Kidney tubule cell (primary cell): ENCODE data around the gene CNTN2.
A peak's percentile ranks its signal among the peaks of the same experiment; 100 is the strongest.

Source experiments
- DNase-seq: peaks from one replicate; pipeline ENCODE4 v3.0.0-alpha.2; 2018; ENCODE audit warnings: low spot score

Gene CNTN2, protein sequence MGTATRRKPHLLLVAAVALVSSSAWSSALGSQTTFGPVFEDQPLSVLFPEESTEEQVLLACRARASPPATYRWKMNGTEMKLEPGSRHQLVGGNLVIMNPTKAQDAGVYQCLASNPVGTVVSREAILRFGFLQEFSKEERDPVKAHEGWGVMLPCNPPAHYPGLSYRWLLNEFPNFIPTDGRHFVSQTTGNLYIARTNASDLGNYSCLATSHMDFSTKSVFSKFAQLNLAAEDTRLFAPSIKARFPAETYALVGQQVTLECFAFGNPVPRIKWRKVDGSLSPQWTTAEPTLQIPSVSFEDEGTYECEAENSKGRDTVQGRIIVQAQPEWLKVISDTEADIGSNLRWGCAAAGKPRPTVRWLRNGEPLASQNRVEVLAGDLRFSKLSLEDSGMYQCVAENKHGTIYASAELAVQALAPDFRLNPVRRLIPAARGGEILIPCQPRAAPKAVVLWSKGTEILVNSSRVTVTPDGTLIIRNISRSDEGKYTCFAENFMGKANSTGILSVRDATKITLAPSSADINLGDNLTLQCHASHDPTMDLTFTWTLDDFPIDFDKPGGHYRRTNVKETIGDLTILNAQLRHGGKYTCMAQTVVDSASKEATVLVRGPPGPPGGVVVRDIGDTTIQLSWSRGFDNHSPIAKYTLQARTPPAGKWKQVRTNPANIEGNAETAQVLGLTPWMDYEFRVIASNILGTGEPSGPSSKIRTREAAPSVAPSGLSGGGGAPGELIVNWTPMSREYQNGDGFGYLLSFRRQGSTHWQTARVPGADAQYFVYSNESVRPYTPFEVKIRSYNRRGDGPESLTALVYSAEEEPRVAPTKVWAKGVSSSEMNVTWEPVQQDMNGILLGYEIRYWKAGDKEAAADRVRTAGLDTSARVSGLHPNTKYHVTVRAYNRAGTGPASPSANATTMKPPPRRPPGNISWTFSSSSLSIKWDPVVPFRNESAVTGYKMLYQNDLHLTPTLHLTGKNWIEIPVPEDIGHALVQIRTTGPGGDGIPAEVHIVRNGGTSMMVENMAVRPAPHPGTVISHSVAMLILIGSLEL

DNA sequence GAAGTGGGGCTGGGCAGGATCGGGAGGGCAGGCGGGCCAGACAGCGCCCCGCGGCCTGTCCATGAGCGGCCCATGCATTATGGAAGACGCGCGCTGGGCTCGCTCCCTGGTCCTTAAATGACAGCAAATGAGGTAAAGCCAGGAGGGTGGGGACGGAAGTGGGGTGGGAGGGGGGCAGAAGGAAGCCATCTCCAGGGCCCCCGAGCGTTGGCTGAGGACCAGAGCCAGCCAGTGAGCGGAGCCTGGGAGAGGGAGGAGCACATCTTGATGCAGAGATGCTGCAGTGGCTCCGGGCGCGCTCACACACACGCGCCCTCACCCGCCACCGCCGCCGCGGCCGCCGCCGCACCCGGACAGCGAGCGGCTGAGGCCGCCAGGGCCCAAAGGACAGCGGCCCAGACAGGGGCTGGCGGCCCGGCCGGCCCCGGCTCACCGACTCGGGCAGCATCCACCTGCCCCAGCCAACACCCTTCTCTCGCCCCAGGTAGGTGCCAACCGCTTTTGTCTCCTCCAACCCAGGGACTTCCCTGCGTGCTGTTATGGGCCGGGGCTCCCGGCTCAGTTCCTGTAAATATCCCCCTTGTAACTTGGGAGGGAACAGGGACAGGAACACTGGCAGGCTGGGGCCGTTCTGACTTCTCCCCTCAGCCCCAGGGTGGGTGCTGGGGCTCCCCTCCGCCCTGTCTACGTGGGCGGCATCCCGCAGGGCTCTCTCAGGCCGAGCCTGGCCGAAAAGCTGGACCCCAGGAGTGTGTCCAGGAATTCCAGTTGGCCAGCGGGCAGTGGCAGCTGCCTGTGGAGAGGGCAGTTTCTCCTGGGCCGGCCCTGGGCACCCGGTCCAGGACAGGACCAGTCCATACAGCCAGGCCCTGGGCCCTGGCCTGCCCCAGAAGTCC lies at the start of gene CNTN2:
Gene CNTN2, plus strand, starts transcription at position 302 of the 896 bp plus-strand sequence. CDS start 9,974 bp downstream, outside the sequence.
- no peak for DNase-seq

DNA sequence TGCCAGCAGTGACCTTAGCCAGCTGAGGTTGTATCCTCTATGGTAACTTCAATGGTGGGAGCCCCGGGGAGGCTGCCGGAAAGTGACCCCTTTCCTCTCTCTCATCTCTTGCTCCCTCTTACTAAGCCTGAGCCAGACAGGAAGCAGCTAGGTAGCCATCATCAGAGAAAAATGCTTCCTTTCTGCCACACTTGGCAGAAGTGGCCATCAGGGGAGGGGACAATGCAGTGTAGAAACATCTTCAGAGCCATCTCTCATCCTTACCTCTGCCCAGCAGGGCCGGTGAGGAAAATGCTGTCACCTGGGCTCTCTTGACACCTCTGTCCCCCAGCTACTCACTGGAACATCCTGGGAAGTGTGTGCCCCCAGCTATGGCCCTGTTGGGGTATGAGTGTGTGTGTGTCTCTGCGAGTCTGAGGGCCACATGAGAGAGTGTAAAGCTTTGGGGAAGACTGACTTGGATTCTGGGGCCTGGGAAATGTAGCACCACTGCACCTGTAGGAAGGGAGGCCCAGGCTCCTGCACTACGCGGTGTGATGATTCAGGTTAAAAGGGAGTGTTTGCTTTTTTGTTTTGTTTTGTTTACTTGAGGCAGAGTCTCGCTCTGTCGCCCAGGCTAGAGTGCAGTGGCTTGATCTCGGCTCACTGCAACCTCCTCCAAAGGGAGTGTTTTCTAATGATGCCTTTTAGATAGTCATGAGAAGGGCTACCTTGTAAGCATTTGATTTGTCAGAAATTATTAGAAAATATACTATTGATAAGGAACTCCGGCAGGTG lies 48.7 kb upstream of the CNTN2 start:
- DNase-seq = peak; percentile 4

DNA sequence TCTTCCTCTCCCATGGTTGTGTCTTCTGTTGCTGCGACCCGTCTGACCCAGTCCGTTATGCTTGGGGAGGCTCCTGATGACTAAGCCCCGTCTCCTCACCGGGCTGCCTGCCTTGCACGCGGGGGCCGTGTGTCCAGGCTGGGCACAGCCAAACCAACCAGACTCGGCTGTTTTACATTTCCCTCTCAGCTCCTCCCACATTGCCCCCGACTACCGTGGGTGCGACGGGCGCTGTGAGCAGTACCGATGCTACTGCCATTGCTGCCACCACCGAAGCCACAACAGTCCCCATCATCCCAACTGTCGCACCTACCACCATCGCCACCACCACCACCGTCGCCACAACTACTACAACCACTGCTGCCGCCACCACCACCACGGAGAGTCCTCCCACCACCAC lies 46.0 kb upstream of the CNTN2 start:
- peak; percentile 13 for DNase-seq

DNA sequence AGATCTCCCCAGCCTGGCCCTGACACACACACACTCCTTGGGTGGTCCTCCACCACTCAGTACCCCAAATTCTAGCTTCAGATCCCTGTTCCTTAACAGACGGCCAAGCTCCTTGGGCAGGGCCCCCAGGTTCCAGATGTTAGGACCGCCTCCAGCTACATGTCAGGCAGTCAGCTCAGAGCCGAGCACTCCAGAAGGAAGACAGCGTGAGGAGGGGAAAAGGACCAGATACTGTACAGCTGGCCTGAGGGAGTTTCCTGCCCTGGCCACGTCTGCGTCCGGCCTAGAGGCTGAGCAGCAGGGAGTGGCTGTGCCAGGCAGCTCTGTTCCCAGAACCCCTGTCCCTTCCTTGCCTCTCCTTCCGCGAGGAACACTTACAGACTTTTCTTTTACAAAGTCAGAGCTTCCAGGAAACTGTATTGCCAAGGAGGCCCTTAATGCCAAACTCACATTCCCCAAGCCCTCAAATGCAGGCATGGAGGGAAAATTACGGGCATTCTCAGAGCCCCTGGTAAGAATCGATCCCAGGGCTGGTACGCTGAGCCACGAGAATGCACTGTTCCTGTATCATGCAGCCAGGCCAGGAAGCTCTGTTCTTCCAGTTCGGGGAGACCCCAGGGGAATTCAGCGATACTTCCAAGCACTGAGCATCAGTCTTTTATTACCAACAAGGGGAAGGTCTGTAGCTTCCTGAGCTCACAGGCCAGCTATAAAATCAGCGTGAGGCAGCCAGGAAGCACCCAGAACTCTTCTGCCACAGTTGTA lies 45.2 kb upstream of the CNTN2 start:
- DNase-seq = no peak

DNA sequence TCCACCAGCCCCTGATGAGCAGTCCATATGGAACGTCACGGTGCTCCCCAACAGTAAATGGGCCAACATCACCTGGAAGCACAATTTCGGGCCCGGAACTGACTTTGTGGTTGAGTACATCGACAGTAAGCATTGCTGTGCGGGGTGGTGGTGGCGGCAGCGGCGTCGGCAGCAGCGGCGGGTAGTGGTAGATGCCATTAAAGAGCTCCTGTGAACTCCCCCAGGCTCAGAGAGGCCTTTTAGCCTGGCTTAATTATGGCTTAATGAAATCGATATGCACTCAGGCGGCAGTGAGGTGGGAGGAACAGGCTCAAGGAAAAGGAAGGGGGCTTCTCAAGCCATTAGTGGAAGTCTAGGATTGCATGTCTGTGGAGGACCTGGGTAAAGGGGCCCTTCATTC lies 41.9 kb upstream of the CNTN2 start:
- no peak for DNase-seq

DNA sequence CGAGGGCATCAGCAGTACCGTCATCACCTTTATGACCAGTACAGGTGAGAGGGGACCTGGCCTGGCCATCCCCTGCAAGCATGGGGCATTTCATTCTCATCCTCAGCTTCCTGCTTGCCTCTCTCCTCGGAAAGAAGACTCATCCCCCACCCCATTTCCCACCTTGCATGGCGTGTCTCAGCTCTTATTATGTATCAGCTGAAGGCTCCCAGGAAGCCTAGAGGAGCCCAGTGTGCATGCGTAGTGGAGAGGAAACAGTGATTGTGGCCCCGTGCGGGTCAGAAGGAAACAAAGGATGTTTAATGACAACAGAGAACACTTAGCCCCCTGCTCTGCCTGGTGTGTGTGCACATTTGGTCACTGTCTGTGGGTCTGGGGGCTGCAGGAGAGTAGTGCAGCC lies 40.3 kb upstream of the CNTN2 start:
- no peak for DNase-seq

DNA sequence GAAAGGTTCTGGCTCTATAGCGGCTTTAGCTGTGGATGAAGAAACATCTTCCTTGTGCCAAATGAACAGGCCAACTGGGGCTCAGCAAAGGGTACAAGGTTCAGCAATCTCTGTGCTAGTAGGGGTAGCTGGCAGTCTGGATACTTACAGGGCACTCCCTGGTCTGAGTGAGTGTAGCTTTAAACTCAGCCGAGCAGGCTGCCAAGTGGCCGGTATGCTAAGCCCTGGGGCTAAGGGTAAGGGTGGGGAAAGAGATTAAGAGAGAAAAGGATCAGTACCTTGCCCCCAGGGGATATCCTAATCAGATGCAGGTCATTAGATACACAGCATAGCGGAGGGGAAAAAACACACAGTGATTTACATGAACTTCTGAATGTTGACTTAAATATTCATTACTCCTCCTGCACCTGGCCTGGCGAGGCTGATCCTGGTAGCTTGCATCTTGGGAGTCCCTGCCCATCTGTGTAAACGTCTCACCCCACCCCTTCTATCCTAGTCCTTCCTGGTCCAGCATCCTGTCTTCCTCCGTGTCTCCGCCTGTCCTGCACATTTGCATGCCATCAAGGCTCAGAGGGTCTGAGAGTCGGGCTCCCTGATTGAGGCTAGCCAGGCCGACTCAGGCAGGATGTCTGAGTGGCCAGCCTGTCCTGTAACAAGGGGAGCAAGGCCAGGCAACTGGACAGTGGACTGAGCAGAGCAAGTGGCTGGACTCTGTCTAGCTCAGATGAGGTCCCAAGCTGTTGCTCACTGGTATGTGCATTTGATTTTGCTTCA lies 39.5 kb upstream of the CNTN2 start:
- no peak for DNase-seq

DNA sequence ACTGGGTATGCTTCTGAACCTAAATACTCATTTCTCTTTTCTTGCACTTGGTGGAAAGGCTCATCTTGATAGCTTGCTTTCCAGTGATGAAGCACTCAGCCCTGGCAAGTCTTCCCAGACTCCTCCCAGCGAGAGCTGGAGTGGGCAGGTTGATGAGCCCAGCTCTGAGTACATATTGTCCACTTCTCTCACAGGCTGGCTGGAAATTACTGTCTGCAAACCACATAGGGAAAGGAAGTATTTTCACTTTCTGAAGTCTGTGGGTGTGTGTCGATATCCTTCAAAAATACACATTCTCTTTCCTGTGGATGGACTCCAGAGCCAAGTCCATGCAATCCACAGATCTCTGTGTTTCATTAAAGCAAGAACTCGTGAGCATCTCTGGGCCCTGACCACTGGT lies 38.7 kb upstream of the CNTN2 start:
- no peak for DNase-seq

DNA sequence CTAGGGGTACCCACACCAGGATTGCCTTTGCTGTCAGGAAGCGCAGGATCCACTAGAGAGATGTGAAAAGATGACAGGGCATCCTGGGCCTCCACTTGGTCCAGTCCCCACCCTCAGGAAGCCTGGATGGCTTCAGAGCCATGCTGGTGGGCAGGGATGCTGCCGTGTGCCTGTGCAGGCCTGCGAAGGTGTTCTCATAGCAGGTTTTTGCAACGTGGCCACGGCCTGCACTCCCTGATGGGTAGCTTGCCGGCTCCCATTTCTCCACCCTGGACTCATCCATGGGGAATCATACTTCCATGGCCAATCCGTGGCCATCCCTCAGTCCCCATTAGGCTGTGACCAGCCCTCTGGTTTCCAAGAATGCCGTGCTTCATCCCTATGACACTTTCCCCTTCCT lies 34.1 kb upstream of the CNTN2 start:
- DNase-seq = no peak

DNA sequence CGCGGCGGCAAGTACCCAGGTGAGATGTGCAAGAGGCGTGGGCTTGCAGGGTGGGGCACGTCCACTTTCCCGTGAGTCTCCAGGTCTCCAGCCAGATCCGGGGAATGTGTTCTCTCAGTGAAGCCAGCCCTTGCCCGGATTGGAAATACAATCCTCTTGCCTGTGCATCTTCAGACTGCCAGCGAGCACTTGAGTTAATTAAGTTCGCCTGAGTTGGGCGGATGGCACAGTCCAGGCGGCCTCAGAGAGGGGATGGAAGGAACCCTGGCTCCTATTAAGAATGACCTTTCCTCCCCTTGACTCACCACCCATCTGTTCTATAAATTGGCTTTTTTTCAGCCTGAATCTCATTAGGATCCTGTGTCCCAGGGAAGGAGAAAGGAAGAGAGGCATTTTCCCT lies 33.3 kb upstream of the CNTN2 start:
- DNase-seq = no peak

DNA sequence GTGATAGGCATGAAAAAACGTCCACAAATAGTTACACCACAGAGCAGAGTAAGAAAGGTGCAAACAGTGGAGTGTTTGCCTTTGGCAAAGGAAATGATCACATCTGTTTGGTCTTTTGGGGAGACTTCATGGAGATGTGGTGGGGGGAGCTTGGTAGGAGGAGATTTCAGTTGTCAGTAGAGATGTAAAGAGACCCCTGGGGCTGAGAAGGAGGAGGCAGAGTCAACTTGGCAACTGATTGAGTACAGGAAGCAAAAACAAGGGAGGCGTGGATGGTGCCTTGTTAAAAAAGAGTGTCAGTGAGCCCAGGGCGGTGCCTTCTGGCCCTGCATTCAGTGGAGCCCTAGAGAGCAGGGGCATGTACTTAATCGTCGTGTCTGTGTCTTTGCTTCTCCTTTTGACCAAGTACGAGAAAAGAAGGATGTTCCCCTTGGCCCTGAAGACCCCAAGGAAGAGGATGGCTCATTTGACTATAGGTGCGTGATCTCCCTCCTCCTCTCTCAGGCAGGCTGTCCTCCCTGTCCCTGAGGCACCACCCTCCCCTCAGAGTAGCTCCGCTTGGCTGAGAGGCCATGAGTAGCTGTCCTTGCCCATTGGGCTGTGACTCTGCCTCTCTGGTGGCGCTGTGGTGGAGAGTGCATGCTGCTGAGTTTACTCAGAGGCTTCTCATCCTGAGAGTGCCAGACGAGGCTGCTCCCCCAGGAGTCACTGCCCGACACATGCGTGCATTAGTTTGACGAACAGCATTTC lies 30.4 kb upstream of the CNTN2 start:
- DNase-seq = peak; percentile 22

DNA sequence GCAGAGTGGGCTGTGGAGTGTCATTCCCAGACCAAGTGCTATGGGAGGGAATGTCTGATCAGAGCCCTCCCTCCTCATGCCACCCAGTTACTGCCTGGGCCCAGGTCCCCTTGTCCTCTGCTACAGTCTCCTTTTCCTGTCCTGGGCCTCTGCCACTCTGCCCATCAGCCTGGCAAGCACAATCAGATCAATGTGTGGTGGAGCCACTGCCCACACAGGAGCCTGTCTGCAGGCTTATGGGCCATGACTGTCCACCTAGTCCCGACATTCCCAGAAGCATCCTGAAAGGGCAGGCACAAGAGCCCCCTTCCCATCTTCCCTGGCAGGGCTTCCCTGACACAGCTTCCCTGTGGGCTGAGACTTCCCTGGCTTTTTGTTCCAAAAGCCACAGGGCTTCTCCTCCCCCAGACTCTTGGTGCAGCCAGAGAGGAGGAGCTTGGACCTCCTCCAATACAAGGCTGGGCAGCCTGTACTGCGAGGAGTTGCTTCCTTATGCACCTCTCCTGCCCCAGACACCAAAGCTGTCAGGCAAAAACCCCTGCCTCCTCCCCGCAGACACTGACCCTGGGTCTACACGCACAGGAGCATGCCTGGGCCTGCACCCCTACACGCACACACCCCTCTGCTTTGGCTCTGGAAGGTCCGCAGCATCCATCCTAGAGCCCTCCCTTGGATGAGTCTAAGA lies 29.2 kb upstream of the CNTN2 start:
- DNase-seq = peak; percentile 3

DNA sequence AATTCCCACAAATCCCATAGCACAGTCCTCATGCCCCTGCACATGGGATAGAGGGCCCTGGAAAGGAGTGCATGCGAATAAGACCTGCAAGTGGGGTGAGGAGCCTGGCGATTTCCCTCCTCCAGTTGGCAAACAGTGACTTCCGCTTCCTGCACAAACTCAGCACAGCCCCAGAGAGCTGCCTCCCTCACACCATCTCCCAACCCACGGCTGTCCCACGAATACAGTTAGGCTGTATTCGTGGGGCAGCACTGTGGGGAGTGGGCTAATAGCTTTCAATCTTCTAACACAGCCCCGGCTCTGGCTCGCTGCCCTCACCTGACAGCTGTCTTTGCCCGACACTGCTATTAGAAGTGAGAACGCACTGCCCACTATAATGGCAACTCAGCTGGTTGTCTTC lies 28.2 kb upstream of the CNTN2 start:
- no peak for DNase-seq

DNA sequence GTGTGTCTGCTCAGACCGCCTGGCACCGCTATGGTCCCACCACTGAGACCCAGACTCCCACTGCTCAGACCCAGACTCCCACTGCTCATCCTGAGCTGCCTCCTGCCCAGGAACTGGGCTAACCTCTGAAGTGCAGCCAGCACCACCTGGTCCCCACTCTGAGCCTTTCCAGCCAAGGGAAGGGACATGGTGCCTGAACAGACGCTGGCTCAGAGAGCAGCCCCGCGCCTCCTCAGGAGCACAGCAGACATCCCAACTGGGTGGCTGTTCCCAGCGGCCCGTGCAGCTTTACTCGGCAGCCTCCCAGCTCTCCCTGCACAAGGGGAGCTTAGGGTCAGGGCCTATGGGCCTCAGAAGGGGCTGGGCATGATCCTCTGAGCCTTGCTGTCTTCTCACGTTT lies 27.8 kb upstream of the CNTN2 start:
- DNase-seq = no peak

DNA sequence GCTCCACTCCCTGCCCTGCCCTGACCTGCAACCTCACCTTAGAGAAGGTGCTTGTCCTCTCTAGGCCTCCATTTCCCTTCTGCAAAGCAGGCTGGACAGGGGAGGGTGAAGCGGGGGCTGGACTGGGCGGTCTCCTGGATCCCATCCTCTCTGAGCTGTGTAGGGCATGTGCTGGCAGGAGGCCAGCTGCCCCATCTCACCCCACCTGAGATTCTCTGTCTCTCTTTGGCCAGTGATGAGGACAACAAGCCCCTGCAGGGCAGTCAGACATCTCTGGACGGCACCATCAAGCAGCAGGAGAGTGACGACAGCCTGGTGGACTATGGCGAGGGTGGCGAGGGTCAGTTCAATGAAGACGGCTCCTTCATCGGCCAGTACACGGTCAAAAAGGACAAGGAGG lies 26.9 kb upstream of the CNTN2 start:
- DNase-seq = no peak

DNA sequence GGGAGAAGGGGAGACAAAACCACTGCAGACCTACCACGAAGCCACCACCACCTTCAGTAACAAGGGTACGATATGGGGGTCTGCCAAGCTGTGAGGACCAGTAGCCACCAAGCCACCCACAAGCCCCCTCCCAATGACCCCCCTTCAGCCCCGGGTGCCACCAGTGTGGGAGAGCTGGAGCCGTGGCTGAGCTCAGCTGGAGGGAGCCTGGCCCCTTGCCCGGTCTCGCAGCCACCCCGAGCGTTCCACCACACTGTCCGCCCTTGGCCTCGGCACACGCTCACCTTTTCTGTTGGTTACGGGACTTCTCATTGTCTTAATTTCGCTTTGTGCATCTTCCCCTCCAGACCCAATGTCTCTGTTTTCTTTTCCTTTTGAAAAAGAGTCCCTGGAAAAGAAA lies 26.4 kb upstream of the CNTN2 start:
- no peak for DNase-seq

DNA sequence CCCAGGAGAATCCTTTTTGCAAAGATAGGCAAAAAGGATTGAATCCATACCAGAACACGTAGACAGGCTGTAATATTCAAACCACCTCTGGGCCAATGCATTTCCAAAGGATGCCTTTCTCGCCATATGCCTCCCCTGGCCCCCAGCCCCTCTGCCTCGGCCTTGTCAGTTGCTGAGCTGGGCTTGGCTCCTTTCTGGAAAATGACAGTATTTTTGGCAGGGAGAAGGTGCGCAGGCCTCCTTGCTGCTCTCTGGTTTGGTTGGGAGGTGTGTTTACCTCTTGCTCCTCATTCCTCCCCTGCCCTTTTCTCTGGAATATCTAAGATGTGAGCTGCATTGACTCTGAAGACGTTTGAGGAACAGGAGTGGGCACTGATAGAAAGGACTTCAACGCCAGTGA lies 26.0 kb upstream of the CNTN2 start:
- DNase-seq = no peak

DNA sequence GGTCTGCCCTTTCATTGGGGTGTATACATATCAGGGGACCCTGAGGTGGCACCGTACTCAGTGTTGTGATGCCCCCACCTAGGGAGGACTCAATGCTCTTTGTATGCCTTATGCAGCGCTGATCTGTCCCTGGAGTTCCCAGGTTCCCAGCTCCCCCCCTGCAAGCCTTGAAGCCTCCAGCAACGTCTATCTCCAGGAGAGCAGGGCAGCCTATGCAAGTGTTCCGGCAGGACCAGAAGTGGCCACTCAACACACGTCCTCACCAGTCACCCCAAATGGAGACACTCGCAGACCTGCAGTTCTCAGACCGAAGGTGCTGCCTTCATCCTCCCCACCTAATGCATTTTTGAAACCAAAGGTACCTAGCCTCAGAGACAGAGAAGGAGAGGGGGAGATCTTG lies 25.2 kb upstream of the CNTN2 start:
- DNase-seq = no peak
